SK-N-SH (cell line): Measurements from ENCODE around the gene CBFA2T2. TPM values are rescaled to one million over a fixed set of nuclear protein-coding genes. Genes with fewer than 3 reads are reported as not detected.

Experiments
- CTCF ChIA-PET: fragments of 300-600, 350-600 bp; formaldehyde crosslinking; extraction: SDS; loops from one replicate; lab custom pipeline; 2021; lab: Yijun Ruan, JAX
- POLR2A ChIA-PET: fragments of 350-600 bp; sonication (Branson Sonifier 250); formaldehyde crosslinking; extraction: SDS; loops from one replicate; lab custom pipeline; 2020; ENCODE audit warnings: antibody characterized with exemption, inconsistent platforms; lab: Yijun Ruan, JAX
- DNase-seq: peaks from one replicate; pipeline ENCODE4 v3.0.0; 2012
- H2AFZ ChIP-seq: fragments of 200-600 bp; sonication (generic); 2 replicates; pipeline ENCODE4 v1.8.1; 2016; ENCODE audit warnings: antibody characterized with exemption, mild to moderate bottlenecking, low read depth
- H3F3A ChIP-seq: fragments of 200-600 bp; sonication (generic); replicated peaks from 2 replicates; pipeline ENCODE3; 2016; ENCODE audit warnings: antibody characterized with exemption, mild to moderate bottlenecking; ENCODE audit not compliant: insufficient read depth
- H3K27ac ChIP-seq, 2 experiments: fragments of 200-500 bp in 1 of 2; fragments of 200-600 bp in 1 of 2; sonication (Bioruptor generic) in 1 of 2; sonication (generic), shearing (Covaris generic) in 1 of 2; 2 replicates each; pipeline versions ENCODE4 v1.5.1 to v1.6.1; 2014 to 2016; ENCODE audit warnings: low read depth in 2 of 2, inconsistent platforms in 1 of 2, low read length in 1 of 2, mild to moderate bottlenecking in 1 of 2, mixed read lengths in 1 of 2
- H3K27me3 ChIP-seq: fragments of 200-600 bp; sonication (generic), shearing (Covaris generic); 2 replicates; pipeline ENCODE4 v1.6.1; 2016; ENCODE audit warnings: mixed run types; ENCODE audit not compliant: insufficient read depth
- H3K36me3 ChIP-seq, 2 experiments: fragments of 200-500 bp in 1 of 2; fragments of 200-600 bp in 1 of 2; sonication (Bioruptor generic) in 1 of 2; sonication (generic) in 1 of 2; replicated peaks in 1 of 2; 2 replicates each; pipeline versions ENCODE3 to v1.5.1; 2014 to 2016; ENCODE audit warnings: low read length in 1 of 2, mild to moderate bottlenecking in 1 of 2; ENCODE audit not compliant: insufficient read depth in 2 of 2, control insufficient read depth in 1 of 2
- H3K4me1 ChIP-seq, 2 experiments: fragments of 200-500 bp in 1 of 2; fragments of 200-600 bp in 1 of 2; sonication (Bioruptor generic) in 1 of 2; sonication (generic), shearing (Covaris generic) in 1 of 2; 2 replicates each; pipeline versions ENCODE4 v1.5.1 to v1.6.1; 2014 to 2016; ENCODE audit warnings: low read depth in 1 of 2, low read length in 1 of 2, mixed run types in 1 of 2; ENCODE audit not compliant: insufficient read depth in 2 of 2, control insufficient read depth in 1 of 2
- H3K4me2 ChIP-seq: fragments of 200-600 bp; sonication (generic), shearing (Covaris generic); 2 replicates; pipeline ENCODE4 v1.6.1; 2017; ENCODE audit warnings: mixed run types
- H3K4me3 ChIP-seq, 2 experiments: fragments of 200-500 bp in 1 of 2; fragments of 200-600 bp in 1 of 2; sonication (Bioruptor generic) in 1 of 2; sonication (generic), shearing (Covaris generic) in 1 of 2; 2 replicates each; pipeline versions ENCODE4 v1.5.1 to v1.8.1; 2014 to 2016; ENCODE audit warnings: low read depth in 2 of 2, inconsistent platforms in 1 of 2, low read length in 1 of 2, mild to moderate bottlenecking in 1 of 2, mixed read lengths in 1 of 2, moderate library complexity in 1 of 2
- H3K79me2 ChIP-seq: fragments of 200-600 bp; sonication (generic); 2 replicates; pipeline ENCODE4 v1.8.1; 2017; ENCODE audit warnings: mild to moderate bottlenecking; ENCODE audit not compliant: insufficient read depth
- H3K9ac ChIP-seq: fragments of 200-600 bp; sonication (generic); 2 replicates; pipeline ENCODE4 v1.6.1; 2017; ENCODE audit warnings: mixed run types
- H3K9me2 ChIP-seq: fragments of 200-600 bp; sonication (generic); 2 replicates; pipeline ENCODE4 v1.6.1; 2017; ENCODE audit warnings: mixed run types
- H3K9me3 ChIP-seq: fragments of 200-600 bp; sonication (generic); 2 replicates; pipeline ENCODE4 v1.6.1; 2017; ENCODE audit warnings: mixed run types, mild to moderate bottlenecking, moderate library complexity
- H4K20me1 ChIP-seq: fragments of 200-600 bp; sonication (generic); 2 replicates; pipeline ENCODE4 v1.6.1; 2017; ENCODE audit warnings: mild to moderate bottlenecking, mixed run types; ENCODE audit not compliant: insufficient read depth
- CHD2 ChIP-seq: fragments of 150-350 bp; IDR thresholded peaks from 2 replicates; pipeline ENCODE4 v1.6.1; 2018; ENCODE audit warnings: low read length; ENCODE audit not compliant: partially characterized antibody
- ELF1 ChIP-seq: IDR thresholded peaks from 2 replicates; pipeline ENCODE4 v1.4.0; 2012
- GABPA ChIP-seq: IDR thresholded peaks from 2 replicates; pipeline ENCODE4 v1.4.0; 2012; ENCODE audit warnings: low read depth, mild to moderate bottlenecking
- GATA2 ChIP-seq: sonication (generic); formaldehyde crosslinking; IDR thresholded peaks from 2 replicates; pipeline ENCODE4 v1.5.0; 2020; ENCODE audit warnings: mild to moderate bottlenecking, missing genetic modification reagents
- IRF3 ChIP-seq: fragments of 150-350 bp; IDR thresholded peaks from 2 replicates; pipeline ENCODE4 v1.6.1; 2016; ENCODE audit warnings: mild to moderate bottlenecking, low read depth, low read length
- MXI1 ChIP-seq: IDR thresholded peaks from 2 replicates; pipeline ENCODE4 v1.6.1; 2012; ENCODE audit warnings: mild to moderate bottlenecking, low read depth, low read length, improper control_type of control experiment
- NFIC ChIP-seq: IDR thresholded peaks from 2 replicates; pipeline ENCODE4 v1.4.0; 2012; ENCODE audit warnings: borderline replicate concordance
- NRF1 ChIP-seq: IDR thresholded peaks from 2 replicates; pipeline ENCODE4 v1.6.1; 2012; ENCODE audit warnings: low read depth, mild to moderate bottlenecking, low read length
- POLR2AphosphoS5 ChIP-seq: IDR thresholded peaks from 2 replicates; pipeline ENCODE4 v1.6.1; 2012; ENCODE audit warnings: low read depth, low read length
- RAD21 ChIP-seq: IDR thresholded peaks from 2 replicates; pipeline ENCODE4 v1.6.1; 2012; ENCODE audit warnings: mild to moderate bottlenecking, low read length
- RCOR1 ChIP-seq: fragments of 150-350 bp; IDR thresholded peaks from 2 replicates; pipeline ENCODE4 v1.6.1; 2017; ENCODE audit warnings: antibody characterized with exemption, low read length
- RFX5 ChIP-seq: IDR thresholded peaks from 2 replicates; pipeline ENCODE4 v1.6.1; 2012; ENCODE audit warnings: mild to moderate bottlenecking, improper control_type of control experiment, low read length
- RXRA ChIP-seq: IDR thresholded peaks from 2 replicates; pipeline ENCODE4 v1.4.0; 2012; ENCODE audit warnings: low read depth, mild to moderate bottlenecking, borderline replicate concordance
- WGBS: methylation state at CpG from one replicate; pipeline ENCODE4 v1.1.6; 2017; ENCODE audit warnings: low lambda C conversion rate; 5-methylcytosine and 5-hydroxymethylcytosine counted together
- polyA plus RNA-seq, 3 experiments: library from polyadenylated mRNA; depleted of rRNA; stranded (reverse); fragments of >200 nt; gene quantifications; 2 replicates each; pipeline ENCODE4 v1.2.3, GENCODE V29; 2012

The CBFA2T2 gene
- polyA plus RNA-seq, 1 of the 3 experiments (the other 2 are of a cell fraction): 11.0 TPM

- 0 out of 2 replicates have a peak, but pooled peaks cover 4% of the 10 kb centered on the region for H4K20me1 ChIP-seq
- no peaks in the 10 kb centered on the region for H3K79me2 ChIP-seq
- peaks cover 14% of the 10 kb centered on the region for H3F3A ChIP-seq
- no peak overlapping the region for H3K4me2 ChIP-seq
- ChIA-PET POLR2A (interaction anchor here (0.7 to 2.8 kb wide), 9 partner anchors 11 to 253 kb away, joined by 3 to 17 read pairs (median 3); partner anchors contain the start of genes ACTL10, CBFA2T2, CDK5RAP1 and PXMP4), CTCF (interaction anchor here (0.6 to 9.2 kb wide), 27 partner anchors 12 to 253 kb away, joined by 3 to 114 read pairs (median 5); partner anchors contain the start of genes ACTL10, C20orf144, CBFA2T2 and CDK5RAP1)
- H3K9ac ChIP-seq: no peak overlapping the region
- 95% methylated on average over 9 of the region's 11 CpGs for WGBS
- DNase-seq: peak; percentile 21
- no peaks in the 10 kb centered on the region for H3K27me3 ChIP-seq
- H2AFZ ChIP-seq: no peak overlapping the region
- no peaks in the 10 kb centered on the region for H3K9me3 ChIP-seq
- H3K36me3 ChIP-seq: peaks cover 0 to 3% of the 10 kb centered on the region in 2 experiments
- H3K4me3 ChIP-seq: no peak overlapping the region
- TF ChIP-seq RXRA (no peak), NFIC (0 out of 2 replicates have a peak, but pooled peaks have one; percentile 25)
- H3K9me2 ChIP-seq: no peaks in the 10 kb centered on the region
- H3K27ac ChIP-seq: peak overlapping the region in 1 of 2 experiments; percentile 17; a peak in 1 of 4 replicates
- H3K4me1 ChIP-seq: peaks cover 0 to 32% of the 10 kb centered on the region in 2 experiments; a peak in 2 of 4 replicates
Observed at GRCh38 chr20:33653900-33654596, 164.2 kb downstream of the CBFA2T2 start.

- Histone ChIP-seq H3K4me1 (peaks cover 0 to 26% of the 10 kb centered on the region in 2 experiments; a peak in 2 of 4 replicates), H3K4me2 (no peak overlapping the region), H3K27ac (no peak overlapping the region), H2AFZ (no peak overlapping the region), H3F3A (peaks cover 13% of the 10 kb centered on the region), H3K36me3 (peaks cover 0 to 6% of the 10 kb centered on the region in 2 experiments), H3K79me2 (no peaks in the 10 kb centered on the region), H4K20me1 (no peaks in the 10 kb centered on the region), H3K9me3 (no peaks in the 10 kb centered on the region), H3K9ac (no peak overlapping the region), H3K4me3 (no peak overlapping the region), H3K27me3 (no peaks in the 10 kb centered on the region), H3K9me2 (no peaks in the 10 kb centered on the region)
- 89% methylated on average over 14 of the region's 14 CpGs for WGBS
- peak; percentile 36 for DNase-seq
- CTCF ChIA-PET: interaction anchor here (0.8 to 9.2 kb wide), 6 partner anchors 12 to 197 kb away, joined by 3 to 114 read pairs (median 20); partner anchors contain the start of genes ACTL10 and C20orf144
- TF ChIP-seq RCOR1 (no peak), MXI1 (no peak), ELF1 (no peak), POLR2AphosphoS5 (no peak), RAD21 (no peak), IRF3 (no peak), CHD2 (no peak), NRF1 (no peak), GABPA (no peak), RFX5 (no peak), GATA2 (CRISPR knock-in tag) (no peak), NFIC (no peak)
- POLR2A ChIA-PET: interaction anchor here (0.7 to 2.8 kb wide), 6 partner anchors 10 to 205 kb away, joined by 3 to 17 read pairs (median 4); partner anchors contain the start of genes ACTL10 and PXMP4
Observed at GRCh38 chr20:33654680-33655161, 164.8 kb downstream of the CBFA2T2 start.
